Left ventricle myocardium inferior (tissue), 1 donor: ENCODE data around the gene LRG1. TPM values are rescaled to one million over a fixed set of nuclear protein-coding genes. Genes with fewer than 3 reads are reported as not detected.

Experiments
- DNase-seq: peaks from one replicate; pipeline ENCODE4 v3.0.0-alpha.2; 2020
- H3K27ac ChIP-seq: fragments of 200-600 bp; replicated peaks from 2 replicates; pipeline ENCODE4 v1.8.0; 2021
- H3K27me3 ChIP-seq: fragments of 200-600 bp; 2 replicates; pipeline ENCODE4 v1.8.0; 2021; ENCODE audit warnings: low read depth
- H3K36me3 ChIP-seq: fragments of 200-600 bp; 2 replicates; pipeline ENCODE4 v1.8.0; 2021
- H3K4me1 ChIP-seq: fragments of 200-600 bp; 2 replicates; pipeline ENCODE4 v1.8.0; 2021
- H3K4me3 ChIP-seq: fragments of 200-600 bp; 2 replicates; pipeline ENCODE4 v1.8.0; 2021; ENCODE audit warnings: mild to moderate bottlenecking, moderate library complexity
- H3K9me3 ChIP-seq: fragments of 200-600 bp; replicated peaks from 2 replicates; pipeline ENCODE4 v1.8.0; 2021
- CTCF ChIP-seq: fragments of 200-600 bp; IDR thresholded peaks from 2 replicates; pipeline ENCODE4 v1.8.0; 2021; ENCODE audit warnings: antibody characterized with exemption, mild to moderate bottlenecking, borderline replicate concordance
- intact Hi-C: fragments of 100-400 bp; cut with micrococcal nuclease; formaldehyde crosslinking; loops from one replicate; pipeline ENCODE4 v1.11.0; 2022
- total RNA-seq: library from RNA; stranded (reverse); fragmentation: NEBNext Ultra II Directional; extraction: Animal tissue kit (Norgen Biotek cat#: 25700); gene quantifications from one replicate; pipeline ENCODE4 v1.2.1, GENCODE V29; 2021
- donor health status: DM: no; HTN: yes; CAD: no; lungs with severe emphysema.

The LRG1 gene
- total RNA-seq, 1 donor from 2014 or later, result 0.41 TPM

- peaks cover 87% of the 10 kb centered on the region for H3K27me3 ChIP-seq
- no peak overlapping the region for H3K27ac ChIP-seq
- no peaks in the 10 kb centered on the region for H3K36me3 ChIP-seq
- no peak for DNase-seq
- H3K9me3 ChIP-seq, result no peaks in the 10 kb centered on the region
- TF ChIP-seq CTCF, result no peak
- H3K4me1 ChIP-seq, result peaks cover 25% of the 10 kb centered on the region
- intact Hi-C loops, result no loop called here
- peak overlapping the region; percentile 61 for H3K4me3 ChIP-seq
Measured at GRCh38 chr19:4581666-4582553, 42.1 kb upstream of the LRG1 start.

- no peaks in the 10 kb centered on the region for H3K36me3 ChIP-seq
- no peak for TF ChIP-seq CTCF
- peaks cover 26% of the 10 kb centered on the region for H3K4me1 ChIP-seq
- intact Hi-C loops, result no loop called here
- H3K27me3 ChIP-seq, result peaks cover 81% of the 10 kb centered on the region
- H3K27ac ChIP-seq, result no peak overlapping the region
- no peaks in the 10 kb centered on the region for H3K9me3 ChIP-seq
- DNase-seq, result no peak
- peak overlapping the region; percentile 61 for H3K4me3 ChIP-seq
Measured at GRCh38 chr19:4580961-4581665, 41.3 kb upstream of the LRG1 start.

GRCh38 chr19:4580021-4580901, 40.4 kb upstream of the LRG1 start:
- H3K4me3 ChIP-seq, result peak overlapping the region; percentile 61
- H3K27ac ChIP-seq, result peak overlapping the region; percentile 12
- peaks cover 34% of the 10 kb centered on the region for H3K4me1 ChIP-seq
- intact Hi-C loops, result no loop called here
- no peaks in the 10 kb centered on the region for H3K36me3 ChIP-seq
- no peak for DNase-seq
- H3K9me3 ChIP-seq, result no peaks in the 10 kb centered on the region
- no peak for TF ChIP-seq CTCF
- H3K27me3 ChIP-seq, result peaks cover 81% of the 10 kb centered on the region

- H3K27ac ChIP-seq, result no peak overlapping the region
- DNase-seq, result no peak
- TF ChIP-seq CTCF, result no peak
- intact Hi-C loops, result loop anchor here (5.0 kb wide), 1 partner anchor 58 kb away; the partner anchor contains the start of gene TNFAIP8L1
- H3K27me3 ChIP-seq, result peaks cover 81% of the 10 kb centered on the region
- H3K9me3 ChIP-seq, result no peaks in the 10 kb centered on the region
- peaks cover 36% of the 10 kb centered on the region for H3K4me1 ChIP-seq
- no peaks in the 10 kb centered on the region for H3K36me3 ChIP-seq
- H3K4me3 ChIP-seq, result no peak overlapping the region
Measured at GRCh38 chr19:4579389-4579788, 39.6 kb upstream of the LRG1 start.
